HG03039 (cell line): Measurements from ENCODE around the gene BTBD19.

Experiments used
- ATAC-seq: cut with Tn5 transposase; IDR thresholded peaks from one replicate; pipeline ENCODE4 v1.9.1; 2021; ENCODE audit warnings: mild to moderate bottlenecking, moderate library complexity; ENCODE audit not compliant: unreplicated experiment

Gene BTBD19

GRCh38 chr1:44855742-44856141 is 47.4 kb downstream of the BTBD19 start:
- no peak for ATAC-seq

GRCh38 chr1:44857446-44857845 is 49.1 kb downstream of the BTBD19 start:
- ATAC-seq = no peak

DNA sequence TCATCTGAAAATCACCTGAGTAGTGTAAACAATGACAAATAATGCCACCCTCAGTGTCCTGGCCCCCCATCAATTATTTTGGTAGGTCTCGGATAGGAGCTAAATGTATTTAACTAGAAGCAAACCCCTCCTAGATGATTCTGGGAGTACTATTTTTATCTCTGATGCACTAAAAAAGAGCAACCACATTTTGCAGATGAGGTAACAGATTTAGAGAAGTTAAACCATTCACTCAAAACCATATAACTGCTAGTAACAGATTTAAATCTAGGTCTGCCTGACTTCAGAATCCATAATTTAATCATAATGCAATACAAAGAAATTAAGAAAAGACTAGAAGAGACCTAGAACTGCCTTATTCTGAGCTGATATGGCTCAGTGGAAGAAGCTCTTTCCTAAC is 52.0 kb downstream of the BTBD19 start:
- no peak for ATAC-seq

GRCh38 chr1:44860891-44861425 is 52.6 kb downstream of the BTBD19 start:
- ATAC-seq = no peak

- no peak for ATAC-seq
Observed at GRCh38 chr1:44862829-44863401, 54.6 kb downstream of the BTBD19 start.
